HG02610 (cell line): ENCODE data around the gene DCC.

Experiments
- ATAC-seq: cut with Tn5 transposase; IDR thresholded peaks from one replicate; pipeline ENCODE4 v1.9.1; 2021; ENCODE audit warnings: mild to moderate bottlenecking, moderate library complexity; ENCODE audit not compliant: unreplicated experiment

Gene DCC

DNA sequence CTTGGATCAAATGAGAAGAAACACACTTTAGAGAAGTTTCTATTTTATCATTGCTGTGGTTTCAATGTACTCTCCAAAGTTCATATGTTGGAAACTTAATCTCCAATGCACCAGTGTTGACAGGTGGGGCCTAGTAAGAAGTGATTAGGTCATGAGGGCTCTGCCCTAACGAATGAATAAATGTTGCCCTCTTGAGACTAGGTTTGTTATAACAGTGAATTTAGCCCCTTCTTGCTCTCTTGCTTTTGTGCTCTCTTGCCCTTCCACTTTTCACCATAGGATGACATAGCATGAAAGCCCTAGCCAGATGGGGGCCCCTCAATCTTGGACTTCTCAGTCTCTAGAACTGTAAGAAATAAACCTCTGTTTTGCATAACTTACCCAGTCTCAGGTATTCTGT, 664.8 kb downstream of the DCC start:
- ATAC-seq = no peak

- ATAC-seq = no peak
Observed at GRCh38 chr18:53018791-53019190, 678.8 kb downstream of the DCC start.

DNA sequence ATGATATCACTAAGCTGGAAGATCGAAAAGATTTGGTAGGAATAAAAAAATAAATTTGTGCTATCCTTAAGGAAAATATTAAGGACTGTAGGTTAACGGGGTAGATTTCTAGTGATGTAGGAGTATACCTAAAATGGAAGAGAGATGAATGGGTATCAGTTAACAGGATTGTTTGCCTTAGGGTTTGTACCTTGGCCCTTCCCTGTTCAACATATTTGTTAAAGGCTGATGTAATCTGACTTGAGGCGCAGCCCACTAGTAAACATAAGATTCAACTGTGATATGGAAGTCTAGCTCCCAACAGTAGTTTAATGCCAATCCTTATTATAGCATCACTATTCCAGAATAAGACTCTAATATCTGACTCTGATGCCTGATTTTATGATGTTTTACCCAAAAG, 685.2 kb downstream of the DCC start:
- no peak for ATAC-seq

DNA sequence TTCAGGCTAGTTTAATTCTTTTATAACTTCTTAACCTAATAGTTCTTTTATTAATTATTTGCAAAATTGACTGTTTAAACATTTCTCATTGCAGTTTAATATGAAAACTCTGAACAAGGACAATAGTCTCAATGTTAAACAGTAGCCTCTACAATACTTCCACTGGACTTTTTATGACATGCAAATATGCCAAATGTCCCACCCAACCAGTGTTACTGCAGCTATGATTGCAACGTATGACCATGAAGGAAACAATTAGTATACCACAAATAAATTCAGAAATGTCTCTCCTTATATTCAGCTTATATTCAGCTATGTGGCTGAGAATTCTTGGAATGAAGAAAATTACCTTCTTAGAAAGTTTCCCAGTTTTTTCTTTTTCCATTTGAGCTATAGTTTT, 688.6 kb downstream of the DCC start:
- ATAC-seq = no peak

DNA sequence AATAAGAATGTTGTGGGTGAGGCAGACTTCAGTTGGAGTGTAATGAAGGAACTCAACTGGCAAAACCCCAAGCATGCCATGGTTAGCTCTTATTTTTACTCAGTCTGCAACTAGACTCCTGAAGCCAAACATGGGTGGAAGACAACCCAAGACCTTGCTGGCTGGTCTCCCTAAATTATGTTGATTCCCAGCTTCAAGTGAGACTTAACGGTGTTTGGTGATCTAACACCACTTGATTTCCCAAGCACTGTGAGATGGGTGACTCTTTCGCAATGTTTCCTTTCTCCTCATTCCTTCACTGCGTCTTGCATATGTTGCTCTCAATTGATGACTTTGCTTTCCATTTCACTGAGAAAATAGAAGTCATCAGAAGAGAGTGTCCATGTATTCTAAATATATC, 693.1 kb downstream of the DCC start:
- no peak for ATAC-seq

- ATAC-seq = no peak
Observed at GRCh38 chr18:53038608-53039007, 698.6 kb downstream of the DCC start.

GRCh38 chr18:53040286-53040685, 700.3 kb downstream of the DCC start:
- ATAC-seq = no peak

DNA sequence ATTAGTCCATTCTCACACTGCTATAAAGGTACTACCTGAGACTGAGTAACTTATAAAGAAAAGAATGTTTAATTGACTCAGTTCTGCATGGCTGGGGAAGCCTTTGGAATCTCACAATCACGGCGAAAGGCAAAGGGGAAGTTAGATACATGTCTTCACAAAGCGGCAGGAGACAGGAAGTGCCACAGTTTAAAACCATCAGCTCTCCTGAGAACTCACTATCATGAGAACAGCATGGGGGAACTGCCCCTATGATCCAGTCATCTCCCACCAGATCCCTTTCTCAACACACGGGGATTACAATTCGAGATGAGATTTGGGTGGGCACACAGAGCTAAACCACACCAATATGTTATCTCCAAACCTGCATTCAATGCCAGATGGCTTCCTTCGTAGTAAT, 716.1 kb downstream of the DCC start:
- no peak for ATAC-seq

GRCh38 chr18:53070788-53071187, 730.8 kb downstream of the DCC start:
- ATAC-seq = no peak

DNA sequence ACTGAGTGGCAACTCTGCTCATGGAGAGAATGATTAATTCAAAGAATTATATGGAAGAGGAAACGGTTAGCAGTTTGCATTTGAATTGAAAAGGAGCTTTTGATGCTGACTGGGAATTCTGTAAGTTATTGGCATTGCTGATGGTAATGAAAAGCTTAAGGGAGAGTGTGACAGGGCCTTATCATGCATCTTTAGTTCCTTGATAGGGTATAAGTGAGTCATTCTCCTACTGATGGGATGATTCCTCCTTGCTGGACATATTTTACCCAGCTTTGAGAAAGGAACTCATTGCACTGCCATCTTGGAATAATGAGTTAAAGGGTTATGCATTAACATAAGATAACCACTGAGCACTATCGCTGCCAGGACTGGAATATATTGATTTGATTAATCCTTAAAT, 740.7 kb downstream of the DCC start:
- ATAC-seq = no peak

GRCh38 chr18:53093636-53094035, 753.6 kb downstream of the DCC start:
- no peak for ATAC-seq

- ATAC-seq = no peak
Observed at GRCh38 chr18:53101536-53102105, 761.6 kb downstream of the DCC start.

- ATAC-seq = no peak
Observed at GRCh38 chr18:53114441-53114840, 774.4 kb downstream of the DCC start.

GRCh38 chr18:53115876-53116585, 776.0 kb downstream of the DCC start:
- no peak for ATAC-seq

DNA sequence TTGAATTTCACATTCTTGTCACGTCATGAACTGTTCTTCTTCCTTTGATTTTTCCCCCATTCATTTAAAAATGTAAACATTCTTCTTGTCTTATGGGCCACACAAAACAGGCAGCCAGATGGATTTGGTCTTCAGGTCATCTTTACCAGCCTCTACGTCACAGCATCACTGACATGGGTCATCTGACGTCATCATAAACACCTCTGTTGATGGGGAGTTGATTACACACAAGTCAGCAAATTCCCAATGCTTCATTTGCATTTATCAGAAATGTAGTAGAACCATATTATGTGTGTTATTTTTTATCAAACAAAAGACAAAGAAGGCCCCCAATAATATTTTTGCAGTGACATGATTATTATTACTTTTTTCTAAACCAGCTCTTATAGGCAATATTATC, 777.9 kb downstream of the DCC start:
- no peak for ATAC-seq

DNA sequence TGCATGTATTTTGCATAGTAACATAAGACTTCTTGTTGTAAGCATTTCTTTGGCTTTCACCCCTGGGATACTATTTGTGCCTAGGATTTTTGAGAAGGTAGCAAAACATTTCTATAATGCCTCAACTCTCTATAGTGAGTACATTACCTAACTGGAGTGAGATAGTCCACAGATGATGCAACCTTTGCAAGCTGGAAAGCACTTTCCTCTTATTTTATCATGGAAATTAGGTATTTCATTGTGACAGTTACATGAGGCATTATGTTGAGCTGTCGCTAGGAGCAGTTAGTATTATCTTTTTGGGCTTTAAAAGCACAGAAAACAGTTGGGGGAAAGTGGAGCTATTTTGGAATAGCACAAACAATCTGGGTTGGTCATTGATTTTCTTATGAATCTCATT, 786.2 kb downstream of the DCC start:
- no peak for ATAC-seq

- ATAC-seq = no peak
Observed at GRCh38 chr18:53131001-53131400, 791.0 kb downstream of the DCC start.

DNA sequence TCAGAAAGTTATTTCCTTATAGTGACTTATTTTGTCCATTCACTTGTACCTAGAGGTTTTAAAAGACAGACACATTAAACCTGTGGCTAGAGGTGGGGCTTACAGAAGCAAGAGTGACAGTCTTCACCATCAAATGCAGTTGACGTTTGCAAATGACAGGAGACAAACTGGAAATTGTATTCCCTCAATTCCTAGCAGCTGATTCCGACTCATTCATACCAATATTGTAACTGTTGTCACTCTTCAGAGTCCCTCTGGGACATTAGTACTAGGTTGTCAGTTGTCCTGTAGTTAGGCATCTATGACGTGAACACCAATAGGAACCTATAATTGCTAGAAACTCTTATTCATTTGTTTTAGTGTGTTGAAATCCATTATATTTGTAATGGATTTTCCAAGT, 794.7 kb downstream of the DCC start:
- ATAC-seq = no peak

DNA sequence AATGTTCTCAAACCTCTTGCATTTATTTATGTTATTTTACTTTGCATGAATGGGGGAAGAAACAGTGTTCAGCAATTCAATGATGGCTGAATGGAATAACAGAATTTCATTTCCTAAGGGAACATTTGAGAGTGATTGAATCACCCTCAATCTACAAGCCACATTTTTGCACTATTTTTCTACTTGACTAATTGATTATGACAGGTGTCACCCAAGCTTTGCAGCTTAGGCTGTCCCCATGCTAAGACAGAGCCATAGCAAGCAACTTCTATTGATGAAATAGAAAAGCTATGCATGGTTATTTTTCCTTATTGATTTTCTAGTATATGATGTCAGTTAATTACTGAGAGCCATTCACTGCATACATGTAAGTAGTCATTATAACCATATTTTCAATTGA, 795.7 kb downstream of the DCC start:
- no peak for ATAC-seq

DNA sequence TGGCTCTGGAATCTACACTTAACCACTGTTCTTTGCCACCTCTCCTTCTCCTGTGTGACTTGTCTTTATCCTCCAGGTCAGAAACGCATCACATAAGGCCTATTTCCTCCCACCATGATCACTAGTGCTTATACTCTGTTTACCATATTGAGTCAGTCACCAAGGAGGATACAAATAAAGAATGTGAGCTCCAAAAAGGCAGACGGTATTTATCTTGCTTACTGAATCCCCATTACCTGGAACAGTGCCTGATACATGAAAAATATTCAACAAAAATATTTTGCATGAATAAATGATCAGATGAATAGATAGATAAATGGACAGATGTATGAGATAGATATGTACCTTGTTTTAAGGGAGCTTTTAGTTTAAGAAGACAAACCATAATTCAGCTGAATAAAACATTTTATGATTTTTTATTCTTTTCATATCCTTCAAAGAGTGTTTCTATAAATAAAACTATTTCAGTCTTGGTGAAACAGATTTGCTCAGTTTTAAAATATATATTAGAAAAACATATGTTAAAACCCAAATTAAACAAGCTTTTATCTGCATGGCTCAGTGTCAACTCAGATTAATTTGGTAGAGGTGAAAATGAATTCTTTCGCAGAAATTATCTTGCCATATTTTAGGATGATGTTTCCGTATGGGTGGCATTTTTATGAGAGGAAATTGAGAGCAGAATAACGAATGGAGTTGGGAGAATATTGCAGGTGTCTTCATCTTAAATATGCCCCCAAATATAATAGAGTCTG, 799.9 kb downstream of the DCC start:
- ATAC-seq = no peak

DNA sequence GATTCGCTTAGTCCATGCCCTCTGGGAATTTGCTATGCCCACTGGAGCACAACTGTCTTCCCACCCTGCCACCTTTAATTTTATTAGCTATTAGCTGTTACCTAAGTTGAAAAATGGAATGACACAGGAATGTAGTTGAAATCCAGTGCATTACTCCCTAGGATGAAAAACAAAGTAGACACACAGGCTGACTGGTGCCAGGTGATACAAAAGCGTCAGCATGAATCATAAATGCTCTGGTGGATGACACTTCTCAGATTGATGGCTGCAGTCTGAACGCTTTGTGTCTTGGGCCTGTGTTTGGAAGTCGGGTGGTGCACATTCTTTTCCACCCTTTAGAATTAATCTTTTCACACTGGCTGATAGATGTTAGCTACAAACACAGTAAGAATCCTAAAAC, 802.0 kb downstream of the DCC start:
- no peak for ATAC-seq

GRCh38 chr18:53147472-53147871, 807.5 kb downstream of the DCC start:
- ATAC-seq = no peak
